GM10266 (cell line): ENCODE data around the gene RCL1.
"Not testable (repeated sequence)": the region's sequence is repeated elsewhere in the genome, so short reads cannot be mapped to it uniquely, and the experiment has no call there.

Source experiments
- DNase-seq: peaks from one replicate; pipeline ENCODE4 v3.0.0; 2012; ENCODE audit errors: extremely low spot score
- TF ChIP-seq, protein P1 (sequence below): IDR thresholded peaks from 2 replicates; pipeline ENCODE4 v1.5.1; 2012; ENCODE audit warnings: mild to moderate bottlenecking, low read depth; ENCODE audit not compliant: control insufficient read depth, insufficient read depth; ENCODE audit errors: missing control alignments

Gene RCL1

DNA sequence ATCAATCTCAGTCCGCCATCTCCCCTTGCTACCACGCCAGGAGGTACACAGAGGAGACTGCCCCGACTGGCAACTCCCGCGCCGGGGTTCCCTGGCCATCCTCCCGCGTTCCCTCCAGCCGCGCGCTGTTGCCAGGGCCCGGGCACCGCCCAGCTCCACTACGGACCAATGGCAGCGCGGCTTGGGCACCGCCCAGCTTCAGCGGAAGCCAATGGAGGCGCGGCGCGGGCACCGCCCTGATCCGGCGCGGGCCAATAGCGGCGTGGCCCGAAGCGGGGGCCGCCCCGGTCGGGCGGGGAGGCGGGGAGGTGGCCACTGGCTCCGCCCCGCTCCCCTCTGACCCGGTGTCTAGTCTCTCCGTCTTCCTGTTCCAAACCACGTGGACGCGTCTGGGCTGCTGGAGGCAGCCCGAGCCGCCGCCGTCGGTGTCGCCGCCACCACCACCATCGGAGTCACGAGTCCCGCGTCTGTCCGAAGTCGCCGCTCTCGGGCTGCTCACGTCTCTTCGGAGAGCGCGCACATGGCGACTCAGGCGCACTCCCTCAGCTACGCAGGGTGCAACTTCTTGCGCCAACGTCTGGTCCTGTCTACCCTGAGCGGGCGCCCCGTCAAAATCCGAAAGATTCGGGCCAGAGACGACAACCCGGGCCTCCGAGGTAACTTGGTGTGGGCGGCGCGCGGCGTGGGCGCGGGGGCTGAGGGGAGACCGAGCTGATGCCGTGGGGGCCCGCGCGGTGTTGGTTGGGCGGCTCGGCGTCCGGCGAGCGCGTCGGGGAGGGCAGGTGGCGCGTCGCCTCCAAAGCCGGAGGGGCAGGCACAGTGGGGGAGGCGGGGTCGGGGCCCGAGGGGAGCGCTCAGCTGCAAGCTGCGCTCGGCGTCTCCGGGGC, at the start of gene RCL1:
TSS of gene RCL1 (plus strand) at position 373 of the 887 bp plus-strand sequence. CDS start at position 521, 148 bp downstream.
- TF ChIP-seq, protein P1, sequence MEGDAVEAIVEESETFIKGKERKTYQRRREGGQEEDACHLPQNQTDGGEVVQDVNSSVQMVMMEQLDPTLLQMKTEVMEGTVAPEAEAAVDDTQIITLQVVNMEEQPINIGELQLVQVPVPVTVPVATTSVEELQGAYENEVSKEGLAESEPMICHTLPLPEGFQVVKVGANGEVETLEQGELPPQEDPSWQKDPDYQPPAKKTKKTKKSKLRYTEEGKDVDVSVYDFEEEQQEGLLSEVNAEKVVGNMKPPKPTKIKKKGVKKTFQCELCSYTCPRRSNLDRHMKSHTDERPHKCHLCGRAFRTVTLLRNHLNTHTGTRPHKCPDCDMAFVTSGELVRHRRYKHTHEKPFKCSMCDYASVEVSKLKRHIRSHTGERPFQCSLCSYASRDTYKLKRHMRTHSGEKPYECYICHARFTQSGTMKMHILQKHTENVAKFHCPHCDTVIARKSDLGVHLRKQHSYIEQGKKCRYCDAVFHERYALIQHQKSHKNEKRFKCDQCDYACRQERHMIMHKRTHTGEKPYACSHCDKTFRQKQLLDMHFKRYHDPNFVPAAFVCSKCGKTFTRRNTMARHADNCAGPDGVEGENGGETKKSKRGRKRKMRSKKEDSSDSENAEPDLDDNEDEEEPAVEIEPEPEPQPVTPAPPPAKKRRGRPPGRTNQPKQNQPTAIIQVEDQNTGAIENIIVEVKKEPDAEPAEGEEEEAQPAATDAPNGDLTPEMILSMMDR = no peak
- peak; percentile 98 for DNase-seq

DNA sequence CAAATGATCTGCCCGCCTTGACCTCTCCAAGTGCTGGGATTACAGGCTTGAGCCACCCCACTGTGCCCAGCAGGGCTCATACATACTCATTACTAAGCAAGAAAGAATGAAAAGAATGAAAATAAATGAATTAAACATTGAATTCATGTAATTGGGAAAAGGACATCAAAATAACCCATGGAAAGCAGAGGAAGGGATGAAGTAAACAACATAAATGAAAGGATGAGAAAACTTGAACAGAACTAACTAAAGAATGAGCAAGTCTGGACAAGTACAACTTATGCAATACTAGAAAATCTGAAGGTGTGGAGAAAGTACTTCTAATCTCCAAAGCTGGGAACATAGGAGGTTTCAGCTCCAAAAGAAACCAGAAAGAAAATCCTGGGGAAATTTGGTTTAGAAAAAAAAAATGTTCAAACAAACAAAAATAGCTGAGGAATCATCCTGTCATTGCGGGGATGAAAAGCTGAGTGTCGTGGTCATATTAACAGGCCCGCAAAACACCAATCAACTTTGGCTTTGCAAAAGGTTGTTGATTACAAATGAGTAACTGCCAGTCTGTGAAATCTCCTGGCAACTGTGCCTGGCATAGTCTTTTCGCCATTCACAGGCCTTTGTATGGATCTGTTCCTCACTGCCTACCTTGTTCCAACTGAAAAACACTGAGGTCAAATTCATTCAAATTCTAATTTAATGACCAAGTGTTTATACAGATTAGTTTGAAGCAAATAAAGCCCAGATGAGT, 49.4 kb upstream of the RCL1 start:
- no peak for DNase-seq
- TF ChIP-seq, protein P1 = no peak

DNA sequence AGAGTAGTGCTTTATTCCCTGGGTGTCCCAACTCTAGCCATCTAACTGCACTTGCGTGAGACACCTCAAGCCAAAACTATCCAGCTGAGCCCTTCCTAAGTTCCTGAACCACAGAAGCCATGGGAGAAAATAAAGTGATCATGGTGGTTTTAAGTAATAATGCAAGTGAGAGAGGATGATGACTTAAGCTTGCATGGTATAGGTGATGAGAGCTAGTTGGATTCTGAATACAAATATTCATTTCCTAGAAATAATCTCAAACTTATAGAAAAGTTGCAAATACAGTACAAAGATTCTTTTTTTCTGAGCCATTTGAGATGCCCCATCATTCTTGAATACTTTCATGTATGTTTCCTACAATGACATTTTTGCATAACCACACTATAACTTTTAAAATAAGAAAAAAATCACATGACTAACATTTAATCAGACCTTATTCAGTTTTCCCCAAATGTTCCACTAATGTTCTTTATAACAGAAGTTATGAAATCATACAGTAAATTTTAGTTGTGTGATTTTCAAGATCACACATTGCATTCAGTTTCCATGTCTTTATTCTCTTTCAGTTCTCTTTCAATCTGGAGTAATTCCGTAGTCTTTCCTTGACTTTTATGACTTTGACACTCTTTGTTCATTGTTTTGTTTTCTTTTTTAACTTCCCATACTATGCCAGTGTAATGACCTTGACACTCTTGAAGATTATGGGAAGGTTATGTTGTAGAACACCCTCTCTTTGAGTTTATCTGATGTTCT, 46.3 kb upstream of the RCL1 start:
- no peak for DNase-seq
- TF ChIP-seq, protein P1 = no peak

GRCh38 chr9:4748612-4749011, 44.1 kb upstream of the RCL1 start:
- TF ChIP-seq, protein P1 = no peak

GRCh38 chr9:4750023-4750673, 42.6 kb upstream of the RCL1 start:
- TF ChIP-seq, protein P1 = peak; percentile 63
- peak; percentile 35 for DNase-seq

More at GRCh38 chr9:4748612-4749011, 44.1 kb upstream of the RCL1 start:
- DNase-seq = no peak

- DNase-seq = not testable (repeated sequence)
These were observed 38.2 kb upstream of the RCL1 start for GRCh38 chr9:4754530-4754929.
